ENCODE measurements around the gene C2CD2. TPM values are rescaled to one million over a fixed set of nuclear protein-coding genes. Genes with fewer than 3 reads are reported as not detected.

Gene C2CD2
- total RNA-seq, 3 donors from 2014 or later: 9.4 to 29.1 (median 17.8) TPM

- ATAC-seq (peak; percentile 2), DNase-seq (no peak)
- intact Hi-C loops (cut with DNase I, micrococcal nuclease): no loop called here
Observed at GRCh38 chr21:41926807-41927171, 27.0 kb downstream of the C2CD2 start.

GRCh38 chr21:41926117-41926806 is 27.6 kb downstream of the C2CD2 start:
- no peaks in the 10 kb centered on the region for H3K9me3 ChIP-seq
- peak overlapping the region; percentile 1 for H3K4me3 ChIP-seq
- ATAC-seq (peak; percentile 93), DNase-seq (peak in 2 of 3 donors; percentile 49 to 63)
- no peak for TF ChIP-seq CTCF (IDR thresholded peaks at IDR 0.05)
- peaks cover 20% of the 10 kb centered on the region for H3K4me1 ChIP-seq (ENCODE audit: low read depth)
- intact Hi-C loops (cut with DNase I, micrococcal nuclease): no loop called here
- no peaks in the 10 kb centered on the region for H3K36me3 ChIP-seq (ENCODE audit: low read depth)

More at GRCh38 chr21:41926807-41927171, 27.0 kb downstream of the C2CD2 start:
- H3K4me1 ChIP-seq (ENCODE audit: low read depth): peaks cover 20% of the 10 kb centered on the region
- H3K36me3 ChIP-seq (ENCODE audit: low read depth): no peaks in the 10 kb centered on the region
- H3K4me3 ChIP-seq: no peak overlapping the region
- TF ChIP-seq CTCF (IDR thresholded peaks at IDR 0.05): no peak
- no peaks in the 10 kb centered on the region for H3K9me3 ChIP-seq

GRCh38 chr21:41925767-41926116 is 28.1 kb downstream of the C2CD2 start:
- intact Hi-C loops (cut with DNase I, micrococcal nuclease): no loop called here

GRCh38 chr21:41924368-41924754 is 29.5 kb downstream of the C2CD2 start:
- DNase-seq (no peak), ATAC-seq (no peak)
- no peaks in the 10 kb centered on the region for H3K9me3 ChIP-seq
- no peak for TF ChIP-seq CTCF (IDR thresholded peaks at IDR 0.05)
- no peak overlapping the region for H3K4me3 ChIP-seq
- H3K36me3 ChIP-seq (ENCODE audit: low read depth): no peaks in the 10 kb centered on the region
- peaks cover 20% of the 10 kb centered on the region for H3K4me1 ChIP-seq (ENCODE audit: low read depth)
- intact Hi-C loops (cut with DNase I, micrococcal nuclease): no loop called here

More at GRCh38 chr21:41925767-41926116, 28.1 kb downstream of the C2CD2 start:
- ATAC-seq (no peak), DNase-seq (no peak)
- H3K4me3 ChIP-seq: no peak overlapping the region
- no peaks in the 10 kb centered on the region for H3K9me3 ChIP-seq
- peaks cover 20% of the 10 kb centered on the region for H3K4me1 ChIP-seq (ENCODE audit: low read depth)
- no peaks in the 10 kb centered on the region for H3K36me3 ChIP-seq (ENCODE audit: low read depth)
- TF ChIP-seq CTCF (IDR thresholded peaks at IDR 0.05): no peak

- no peak for TF ChIP-seq CTCF (IDR thresholded peaks at IDR 0.05)
- peaks cover 20% of the 10 kb centered on the region for H3K4me1 ChIP-seq (ENCODE audit: low read depth)
- no peak overlapping the region for H3K4me3 ChIP-seq
Observed at GRCh38 chr21:41923631-41924367, 30.0 kb downstream of the C2CD2 start.

More at GRCh38 chr21:41923631-41924367, 30.0 kb downstream of the C2CD2 start:
- Histone ChIP-seq H3K36me3 (ENCODE audit: low read depth) (no peaks in the 10 kb centered on the region), H3K9me3 (no peaks in the 10 kb centered on the region)
- DNase-seq: no peak
- intact Hi-C loops (cut with DNase I, micrococcal nuclease): no loop called here
- no peak for ATAC-seq

Data from mucosa of descending colon (tissue), 3 donors.